NCI-H2107 treated with DMSO at 0.1 percent for 48 hours (cell line): ENCODE data around the gene SLC22A4.

ENCODE experiments used
- DNase-seq: peaks from one replicate; lab custom pipeline; 2025; ENCODE audit not compliant: unreplicated experiment; lab: John Stamatoyannopoulos, UW

Gene SLC22A4

GRCh38 chr5:132274050-132274792 lies 20.0 kb upstream of the SLC22A4 start:
- DNase-seq: no peak

- DNase-seq: no peak
These were observed 18.6 kb upstream of the SLC22A4 start for GRCh38 chr5:132275367-132276220.

GRCh38 chr5:132277256-132277655 lies 16.9 kb upstream of the SLC22A4 start:
- DNase-seq: no peak

- no peak for DNase-seq
These were observed 16.0 kb upstream of the SLC22A4 start for GRCh38 chr5:132277971-132278853.

GRCh38 chr5:132279801-132280200 lies 14.4 kb upstream of the SLC22A4 start:
- DNase-seq: no peak

GRCh38 chr5:132280371-132281240 lies 13.6 kb upstream of the SLC22A4 start:
- no peak for DNase-seq

- no peak for DNase-seq
These were observed 12.2 kb upstream of the SLC22A4 start for GRCh38 chr5:132281856-132282614.

- no peak for DNase-seq
These were observed 10.7 kb upstream of the SLC22A4 start for GRCh38 chr5:132283423-132284043.

- no peak for DNase-seq
These were observed 5.1 kb upstream of the SLC22A4 start for GRCh38 chr5:132289097-132289496.

GRCh38 chr5:132291026-132291425 lies 3.2 kb upstream of the SLC22A4 start:
- no peak for DNase-seq

- DNase-seq: peak; percentile 54
These were observed 865 bp upstream of the SLC22A4 start for GRCh38 chr5:132293066-132293991.

GRCh38 chr5:132294728-132295504 lies 722 bp downstream of the SLC22A4 start:
- DNase-seq: no peak

GRCh38 chr5:132295505-132296411 lies 1.6 kb downstream of the SLC22A4 start:
- no peak for DNase-seq

- no peak for DNase-seq
These were observed 2.3 kb downstream of the SLC22A4 start for GRCh38 chr5:132296412-132297016.

GRCh38 chr5:132297211-132297940 lies 3.2 kb downstream of the SLC22A4 start:
- no peak for DNase-seq
